ENCODE results near the gene PRR15L. TPM values are rescaled to one million over a fixed set of nuclear protein-coding genes. Genes with fewer than 3 reads are reported as not detected.
A peak's percentile ranks its signal among the peaks of the same experiment; 100 is the strongest.

The PRR15L gene
- total RNA-seq, 6 donors from 2014 or later = 34.2 to 105 (median 75.2) TPM

- H3K9me3 ChIP-seq = no peaks in the 10 kb centered on the region
- peaks cover 0 to 7% (median 0%) of the 10 kb centered on the region in 4 donors for H3K4me1 ChIP-seq
- H3K36me3 ChIP-seq = peaks cover 0 to 3% (median 0%) of the 10 kb centered on the region in 4 donors
- TF ChIP-seq CTCF (IDR thresholded peaks at IDR 0.05) (no peak), POLR2A (IDR thresholded peaks at IDR 0.05) (no peak), POLR2AphosphoS5 (IDR thresholded peaks at IDR 0.05) (no peak), EP300 (IDR thresholded peaks at IDR 0.05) (no peak)
- H3K4me3 ChIP-seq = no peak overlapping the region
- no peaks in the 10 kb centered on the region for H3K27me3 ChIP-seq
- no peak overlapping the region for H3K27ac ChIP-seq
- ATAC-seq (ENCODE audit: low FRiP score in 2 of 2) (no peak), DNase-seq (no peak)
- 70 to 71% methylated on average over 5 to 8 of the region's 8 CpGs for WGBS, 2 donors
Measured at GRCh38 chr17:47959825-47960655, 2.4 kb upstream of the PRR15L start.

DNA sequence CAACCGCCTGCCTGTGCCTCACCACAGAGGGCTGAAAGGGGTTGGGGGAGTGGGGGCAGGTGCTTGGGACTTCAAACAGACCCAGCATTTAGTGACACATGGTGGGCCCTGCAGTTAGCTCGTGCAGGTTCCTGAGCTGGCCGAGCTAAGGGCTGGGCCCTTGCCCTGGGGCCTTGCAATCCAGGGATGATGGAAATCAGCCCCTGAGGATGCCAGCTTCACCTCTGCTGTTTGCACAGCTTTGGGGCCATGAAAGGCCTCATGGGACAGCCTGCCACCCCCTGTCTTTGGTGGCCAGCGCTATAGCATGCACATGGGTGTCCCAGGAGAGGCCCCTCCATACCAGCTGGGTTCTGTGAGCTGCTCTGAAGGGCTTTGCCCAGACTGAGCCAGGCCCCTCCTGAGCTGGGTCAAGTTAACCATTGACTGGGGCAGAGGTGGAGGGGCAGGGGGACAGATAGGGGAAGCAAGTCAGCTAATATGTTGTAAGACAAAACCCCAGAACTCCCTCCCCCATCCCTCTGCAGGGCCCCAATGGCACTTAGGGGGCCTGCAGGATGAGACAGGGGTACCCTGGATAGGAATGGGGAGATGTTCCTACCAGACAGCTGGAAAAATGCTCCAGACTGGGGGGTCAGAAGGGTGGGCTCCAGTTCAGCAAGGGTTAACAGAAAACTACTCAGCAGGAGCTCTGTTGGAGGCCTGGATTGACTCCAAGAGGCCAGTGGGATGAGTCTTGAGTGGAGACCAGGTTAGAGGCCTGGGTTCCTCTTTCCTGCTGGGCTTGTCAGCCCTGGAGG lies 692 bp downstream of the PRR15L start:
- Histone ChIP-seq H3K4me1 (peaks cover 0 to 18% (median 8%) of the 10 kb centered on the region in 4 donors), H3K4me3 (peak overlapping the region in 3 of 4 donors; percentile 47 to 61 (median 58)), H3K36me3 (peaks cover 0 to 3% (median 0%) of the 10 kb centered on the region in 4 donors), H3K9me3 (no peaks in the 10 kb centered on the region), H3K27ac (peak overlapping the region; percentile 83 to 89 (median 85)), H3K27me3 (no peaks in the 10 kb centered on the region)
- DNase-seq = no peak
- 54 to 56% methylated on average over 4 of the region's 4 CpGs for WGBS, 2 donors
- ATAC-seq (ENCODE audit: low FRiP score in 2 of 2) = peak; percentile 19 to 28
- no peak for TF ChIP-seq POLR2AphosphoS5 (IDR thresholded peaks at IDR 0.05)
- TF ChIP-seq EP300 (IDR thresholded peaks at IDR 0.05) = no peak
- no peak for TF ChIP-seq CTCF (IDR thresholded peaks at IDR 0.05)
- no peak for TF ChIP-seq POLR2A (IDR thresholded peaks at IDR 0.05)

DNA sequence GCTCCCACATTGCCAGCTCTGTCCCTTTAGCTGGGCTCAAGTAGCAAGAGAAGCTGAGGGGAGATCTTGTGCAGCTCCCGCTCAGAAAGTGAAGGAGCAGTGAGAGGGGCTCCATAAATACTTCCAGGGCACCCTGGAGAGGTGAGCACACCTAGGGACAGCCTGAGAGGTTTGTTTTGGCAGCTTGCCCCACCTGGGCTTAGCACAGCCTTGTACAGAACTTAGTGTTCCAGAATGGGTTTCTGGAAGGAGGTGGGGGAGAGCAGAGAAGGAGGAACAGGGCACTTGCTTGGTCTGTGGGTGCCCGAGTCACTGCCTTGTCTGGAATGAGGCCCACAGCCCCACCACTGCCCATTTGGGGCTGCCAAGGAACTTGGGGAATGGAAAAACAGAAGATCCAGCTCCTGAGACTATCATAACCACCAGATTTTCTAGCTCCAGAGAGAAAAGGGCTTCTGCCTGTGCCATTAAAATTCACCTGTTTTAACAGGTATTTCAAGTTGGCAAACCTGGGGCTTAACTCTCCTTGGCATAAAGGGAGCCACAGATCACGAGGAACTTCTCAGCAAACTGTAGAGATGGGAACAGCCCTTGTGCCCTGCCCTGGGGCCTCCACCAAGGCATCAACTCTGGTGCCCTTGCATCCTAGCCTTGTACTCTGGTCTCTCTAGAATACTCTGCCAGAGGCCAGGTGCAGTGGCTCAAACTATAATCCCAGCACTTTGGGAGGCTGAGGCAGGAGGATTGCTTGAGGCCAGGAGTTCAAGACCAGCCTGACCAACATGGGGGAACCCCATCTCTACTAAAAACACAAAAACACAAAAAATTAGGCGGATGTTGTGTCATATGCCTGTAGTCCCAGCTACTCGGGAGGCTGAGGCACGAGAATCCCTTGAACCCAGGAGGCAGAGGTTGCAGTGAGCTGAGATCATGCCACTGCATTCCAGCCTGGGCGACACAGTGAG lies 1.9 kb downstream of the PRR15L start:
- H3K9me3 ChIP-seq = no peaks in the 10 kb centered on the region
- H3K27ac ChIP-seq = peak overlapping the region; percentile 83 to 89 (median 85)
- H3K4me3 ChIP-seq = peak overlapping the region in 3 of 4 donors; percentile 47 to 61 (median 58)
- H3K36me3 ChIP-seq = peaks cover 0 to 10% (median 0%) of the 10 kb centered on the region in 4 donors
- no peaks in the 10 kb centered on the region for H3K27me3 ChIP-seq
- DNase-seq = peak in 1 of 2 donors; percentile 94
- 63 to 85% methylated on average over 5 to 6 of the region's 7 CpGs for WGBS, 2 donors
- peaks cover 0 to 30% (median 20%) of the 10 kb centered on the region in 4 donors for H3K4me1 ChIP-seq
- peak; percentile 58 to 90 for ATAC-seq (ENCODE audit: low FRiP score in 2 of 2)
- peak in 3 of 4 donors; percentile 49 to 89 (median 54) for TF ChIP-seq POLR2A (IDR thresholded peaks at IDR 0.05)
- TF ChIP-seq EP300 (IDR thresholded peaks at IDR 0.05) = peak in 3 of 4 donors; percentile 58 to 91 (median 76)
- peak; percentile 70 to 78 for TF ChIP-seq POLR2AphosphoS5 (IDR thresholded peaks at IDR 0.05)
- TF ChIP-seq CTCF (IDR thresholded peaks at IDR 0.05) = no peak

DNA sequence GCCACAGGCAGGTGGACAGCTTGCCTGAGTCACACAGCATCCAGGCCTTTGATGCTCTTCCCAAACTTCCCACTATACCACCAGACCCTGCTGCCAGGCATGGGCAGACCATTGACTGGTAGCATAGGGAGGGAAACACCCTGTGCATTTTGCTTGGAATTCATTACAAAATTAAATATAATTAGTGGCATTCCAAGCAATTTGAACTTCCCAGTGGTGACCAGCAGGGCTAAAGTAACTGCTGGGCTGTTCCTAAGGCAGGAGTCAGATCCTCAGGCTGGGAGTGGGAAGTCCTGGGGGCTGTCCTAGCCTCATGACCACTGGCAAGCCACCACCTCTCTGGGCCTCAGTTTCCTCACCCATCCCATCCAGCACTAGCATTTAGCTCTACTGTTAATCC lies 3.8 kb downstream of the PRR15L start:
- no peaks in the 10 kb centered on the region for H3K27me3 ChIP-seq
- ATAC-seq (ENCODE audit: low FRiP score in 2 of 2) (no peak), DNase-seq (no peak)
- peaks cover 0 to 10% (median 0%) of the 10 kb centered on the region in 4 donors for H3K36me3 ChIP-seq
- H3K4me1 ChIP-seq = peaks cover 10 to 48% (median 38%) of the 10 kb centered on the region in 4 donors
- TF ChIP-seq CTCF (IDR thresholded peaks at IDR 0.05) (peak in 1 of 6 experiments; percentile 33), POLR2AphosphoS5 (IDR thresholded peaks at IDR 0.05) (no peak), POLR2A (IDR thresholded peaks at IDR 0.05) (no peak)
- H3K9me3 ChIP-seq = no peaks in the 10 kb centered on the region
- H3K27ac ChIP-seq = peak overlapping the region; percentile 71 to 89 (median 80)
- H3K4me3 ChIP-seq = peak overlapping the region in 3 of 4 donors; percentile 12 to 61 (median 41)

All from upper lobe of left lung (tissue), 6 donors.